ENCODE data around the gene ADGRD2.

GRCh38 chr9:124472770-124473169, 22.5 kb downstream of the ADGRD2 start:
- TF ChIP-seq CTCF (IDR thresholded peaks at IDR 0.05; ENCODE audit: low read depth, low read length) (no peak), EZH2phosphoT487 (IDR thresholded peaks at IDR 0.05; ENCODE audit: low read depth) (no peak)

Measured in OCI-LY3 (cell line).